Heart left ventricle (tissue), 13 donors: Measurements from ENCODE around the gene RIIAD1.

Experiments used
- CTCF ChIP-seq, 12 donors: fragments of 200-600 bp; sonication (generic) in 4 of 12; IDR thresholded peaks; one replicate each; pipeline versions ENCODE4 v1.5.0 to v1.8.0; 2018 to 2022; ENCODE audit warnings: antibody characterized with exemption in 12 of 12, mild to moderate bottlenecking in 5 of 12
- POLR2A ChIP-seq, 2 donors: fragments of 450-650 bp; IDR thresholded peaks; one replicate each; pipeline ENCODE4 v1.6.1; 2017; ENCODE audit warnings: antibody characterized with exemption in 2 of 2, mild to moderate bottlenecking in 2 of 2, moderate library complexity in 2 of 2
- donor health status: ischemic (EF 13 %, LVEDD 7.1; RV severe dilation, severe dysfunction).
- donor health status: DM: no; HTN: yes; CAD: no.
- donor health status: DM: no; HTN: no; CAD: no.
- donor health status: ischemic (EF 25% LVEDD 6.9; RV normal size, moderate dysfunction).
- donor health status: ischemic (EF 25% LVEDD 5.7; RV mildly dilated, moderate dysfunction).
- donor health status: ischemic (EF 35%, LVEDD 5.7; RV mildly dilated, moderate dysfunction).
- donor health status: nonischemic (EF 11% LVEDD 7.7; RV severe dilation, severe dysfunction).
- donor health status: DM: yes; HTN: yes; CAD: no.
- donor health status: PGD.
- donor health status: ischemic (EF 29% LVEDD 5.4; RV normal size, mild dysfunction).
- donor health status: nonischemic (EF 23%, LVEDD 6.1; RV moderate dilation, normal function).

DNA sequence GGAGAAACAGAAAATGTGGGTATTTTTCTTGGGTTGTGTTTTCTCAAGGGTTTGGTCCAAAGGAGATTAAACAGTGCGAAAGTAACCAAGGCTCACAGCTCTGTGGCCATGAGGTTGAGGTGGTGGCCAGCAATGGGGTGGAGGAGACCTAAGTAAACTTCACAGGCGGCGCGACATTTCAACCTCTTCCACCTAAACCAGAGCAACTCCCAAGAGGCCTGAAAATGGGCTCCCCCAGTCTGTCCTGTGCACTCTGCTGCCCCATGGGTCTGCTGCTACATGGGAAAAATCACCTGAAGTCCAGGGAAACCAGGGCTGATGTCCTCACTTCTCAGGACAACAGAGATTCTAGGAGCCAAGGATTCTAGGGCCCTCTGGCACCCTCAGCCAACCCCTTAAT lies 17.1 kb upstream of the RIIAD1 start:
- TF ChIP-seq CTCF (IDR thresholded peaks at IDR 0.05) (no peak), POLR2A (IDR thresholded peaks at IDR 0.05) (no peak)
